Endothelial cell of umbilical vein (primary cell): Measurements from ENCODE around the gene SLC25A43. TPM values are rescaled to one million over a fixed set of nuclear protein-coding genes. Genes with fewer than 3 reads are reported as not detected.

Experiments
- BruUV-seq: library from RNA; stranded (reverse); fragments of 400-500 nt; replicated peaks from 2 replicates; lab custom pipeline; 2021; lab: Mats Ljungman, UMichigan
- CTCF ChIA-PET: fragments of 300-600, 350-600 bp; sonication (Branson Sonifier 250); formaldehyde crosslinking; loops from one replicate; lab custom pipeline; 2021; ENCODE audit warnings: antibody characterized with exemption, inconsistent platforms; lab: Charles Lee
- POLR2A ChIA-PET: fragments of 300-600, 350-600 bp; sonication (Branson Sonifier 250); formaldehyde crosslinking; loops from one replicate; lab custom pipeline; 2021; ENCODE audit warnings: antibody characterized with exemption, inconsistent platforms; lab: Charles Lee
- DNase-seq: peaks from one replicate; pipeline ENCODE4 v3.0.0-alpha.2; 2011; ENCODE audit warnings: low read depth, low spot score
- FAIRE-seq: peaks from 2 replicates; lab custom pipeline; 2011; peaks lifted over from hg19 to GRCh38; lab: Jason Lieb, UNC
- H2AFZ ChIP-seq: 2 replicates; pipeline ENCODE4 v1.6.0; 2012; ENCODE audit warnings: low read depth, low read length, control low read depth, inconsistent platforms
- H3K27ac ChIP-seq: 2 replicates; pipeline ENCODE4 v1.5.1; 2011; ENCODE audit warnings: low read depth, mild to moderate bottlenecking, control low read depth, low read length, moderate library complexity; ENCODE audit not compliant: insufficient read depth
- H3K27me3 ChIP-seq, 2 experiments: 2 replicates each; pipeline versions ENCODE4 v1.6.0 to v1.6.1; 2011; ENCODE audit warnings: low read length in 2 of 2, mixed read lengths in 1 of 2; ENCODE audit not compliant: control insufficient read depth in 2 of 2, insufficient read depth in 2 of 2
- H3K36me3 ChIP-seq, 2 experiments: 2 replicates in 1 of 2; 3 replicates in 1 of 2; pipeline ENCODE4 v1.5.1; 2011; ENCODE audit warnings: low read length in 2 of 2, mild to moderate bottlenecking in 1 of 2, moderate library complexity in 1 of 2; ENCODE audit not compliant: control insufficient read depth in 2 of 2, insufficient read depth in 2 of 2; ENCODE audit errors: extremely low read depth in 1 of 2
- H3K4me1 ChIP-seq: 3 replicates; pipeline ENCODE4 v1.5.1; 2011; ENCODE audit warnings: mild to moderate bottlenecking, low read length; ENCODE audit not compliant: control insufficient read depth, insufficient read depth; ENCODE audit errors: extremely low read depth
- H3K4me2 ChIP-seq: 2 replicates; pipeline ENCODE4 v1.6.1; 2011; ENCODE audit warnings: low read length, control low read depth, mixed read lengths; ENCODE audit not compliant: insufficient read depth
- H3K4me3 ChIP-seq, 3 experiments: fragments of 200-600 bp in 1 of 3; sonication (generic), shearing (Covaris generic) in 1 of 3; replicated peaks in 1 of 3; 2 replicates each; pipeline ENCODE4 v1.5.1; 2011 to 2016; ENCODE audit warnings: control low read depth in 3 of 3, low read length in 3 of 3, mild to moderate bottlenecking in 2 of 3, inconsistent platforms in 1 of 3, low read depth in 1 of 3, moderate library complexity in 1 of 3; ENCODE audit not compliant: insufficient read depth in 1 of 3
- H3K79me2 ChIP-seq: 2 replicates; pipeline ENCODE4 v1.6.0; 2012; ENCODE audit warnings: low read length, inconsistent platforms; ENCODE audit not compliant: control insufficient read depth, insufficient read depth
- H3K9ac ChIP-seq: replicated peaks from 2 replicates; pipeline ENCODE3; 2011; ENCODE audit warnings: low read length, control low read depth; ENCODE audit not compliant: insufficient read depth; ENCODE audit errors: extremely low read depth
- H3K9me1 ChIP-seq: replicated peaks from 3 replicates; pipeline ENCODE4 v1.6.0; 2011; ENCODE audit warnings: mild to moderate bottlenecking, low read length; ENCODE audit not compliant: control insufficient read depth, insufficient read depth; ENCODE audit errors: extremely low read depth
- H3K9me3 ChIP-seq: replicated peaks from 2 replicates; pipeline ENCODE4 v1.5.1; 2012; ENCODE audit warnings: low read length, inconsistent platforms; ENCODE audit not compliant: control insufficient read depth, insufficient read depth
- H4K20me1 ChIP-seq: replicated peaks from 2 replicates; pipeline ENCODE3; 2011; ENCODE audit warnings: mild to moderate bottlenecking, low read length; ENCODE audit not compliant: control insufficient read depth, insufficient read depth; ENCODE audit errors: extremely low read depth
- FOS ChIP-seq: IDR thresholded peaks from 2 replicates; pipeline ENCODE4 v1.6.1; 2011; ENCODE audit warnings: mild to moderate bottlenecking, low read length, moderate library complexity, borderline replicate concordance; ENCODE audit not compliant: insufficient read depth
- GATA2 ChIP-seq: IDR thresholded peaks from 2 replicates; pipeline ENCODE4 v1.7.0; 2011; ENCODE audit warnings: low read depth, mild to moderate bottlenecking, moderate library complexity, mixed read lengths, low read length; ENCODE audit not compliant: insufficient read length, insufficient read depth
- POLR2AphosphoS5 ChIP-seq: IDR thresholded peaks from 2 replicates; pipeline ENCODE4 v1.6.1; 2012; ENCODE audit warnings: low read depth, mild to moderate bottlenecking, control low read depth, low read length, moderate library complexity; ENCODE audit not compliant: insufficient read depth
- dilution Hi-C: fragments of 300-500 bp; cut with MboI; formaldehyde crosslinking; loops from one replicate; pipeline ENCODE4 v1.15.0; 2019; ENCODE audit warnings: low sequenced_read_pairs; ENCODE audit not compliant: extremely low pct_ligation_motif_present
- intact Hi-C: fragments of 100-400 bp; cut with micrococcal nuclease; formaldehyde crosslinking; loops from one replicate; pipeline ENCODE4 v1.10.0; 2022
- polyA plus RNA-seq, 4 experiments: library from polyadenylated mRNA; depleted of rRNA in 3 of 4; stranded (reverse) in 3 of 4; unstranded in 1 of 4; fragments of >200 nt; gene quantifications; 2 replicates each; pipeline versions ENCODE4 v1.2.1 to v1.2.3, GENCODE V29; 2011 to 2012; ENCODE audit warnings: missing spikeins in 1 of 4
- small RNA-seq: library from RNA; depleted of rRNA; stranded (forward); fragments of <200 nt; gene quantifications from one replicate; pipeline ENCODE3, GENCODE V24; 2012; ENCODE audit warnings: low replicate concordance, low read depth; ENCODE audit not compliant: insufficient read depth, insufficient read length
- total RNA-seq: library from RNA; stranded (reverse); gene quantifications from 2 replicates; pipeline ENCODE4 v1.2.3, GENCODE V29; 2021

Gene SLC25A43
- total and polyA plus RNA-seq, 2 donors (not counting 3 experiments of a cell fraction or from before 2014, with no cell fraction given), result 7.2 to 11.5 TPM

GRCh38 chrX:119502727-119503483 is 103.8 kb downstream of the SLC25A43 start:
- no peaks in the 10 kb centered on the region for H3K27me3 ChIP-seq
- CTCF ChIA-PET, result interaction anchor here (1.0 to 2.0 kb wide), 6 partner anchors 9 to 288 kb away, joined by 3 to 16 read pairs (median 4); partner anchors contain the start of gene RPL39
- H3K79me2 ChIP-seq, result no peaks in the 10 kb centered on the region
- no peaks in the 10 kb centered on the region for H3K9me1 ChIP-seq
- POLR2A ChIA-PET, result no interaction called here
- H3K9ac ChIP-seq, result no peak overlapping the region
- H3K27ac ChIP-seq, result peak overlapping the region; percentile 54
- H3K4me1 ChIP-seq, result peaks cover 14% of the 10 kb centered on the region
- DNase-seq (peak; percentile 1), FAIRE-seq (peak; percentile 38)
- intact Hi-C loops, result no loop called here
- dilution Hi-C loops, result no loop called here
- no peaks in the 10 kb centered on the region for H3K9me3 ChIP-seq
- no peak overlapping the region for H3K4me3 ChIP-seq
- peak overlapping the region; percentile 63 for H2AFZ ChIP-seq
- TF ChIP-seq FOS, result no peak
- no peaks in the 10 kb centered on the region for H3K36me3 ChIP-seq
- no TSS peak for BruUV-seq
- no peaks in the 10 kb centered on the region for H4K20me1 ChIP-seq
- no peak overlapping the region for H3K4me2 ChIP-seq

GRCh38 chrX:119503484-119503861 is 104.3 kb downstream of the SLC25A43 start:
- Histone ChIP-seq H4K20me1 (no peaks in the 10 kb centered on the region), H2AFZ (peak overlapping the region; percentile 18), H3K9ac (no peak overlapping the region), H3K4me1 (peaks cover 14% of the 10 kb centered on the region), H3K27me3 (no peaks in the 10 kb centered on the region), H3K9me1 (no peaks in the 10 kb centered on the region), H3K79me2 (no peaks in the 10 kb centered on the region), H3K27ac (peak overlapping the region; percentile 54), H3K9me3 (no peaks in the 10 kb centered on the region), H3K4me2 (no peak overlapping the region), H3K4me3 (no peak overlapping the region), H3K36me3 (no peaks in the 10 kb centered on the region)
- ChIA-PET POLR2A (interaction anchor here (0.8 kb wide), 1 partner anchor 288 kb away, joined by 3 read pairs; the partner anchor contains the start of gene RPL39), CTCF (interaction anchor here (1.0 to 2.0 kb wide), 7 partner anchors 9 to 288 kb away, joined by 3 to 16 read pairs (median 4); partner anchors contain the start of gene RPL39)
- peak; percentile 86 for FAIRE-seq
- dilution Hi-C loops (no loop called here), intact Hi-C loops (no loop called here)
- TF ChIP-seq GATA2 (no peak), FOS (peak; percentile 30), POLR2AphosphoS5 (peak; percentile 53)
- BruUV-seq, result no TSS peak
- DNase-seq, result peak; percentile 59

Small RNAs within 50 kb of the gene (small RNA-seq; reads per million reads assigned to genes)
- 11.8 reads per million, percentile 66 among the genes with 10 or more reads in this experiment for gene RNU1-67P
- not detected for gene RNY3P16

Other genes starting within 250 kb of the SLC25A43 start
- 59.2 and 61.8 TPM in 2 replicates for gene PGRMC1, start 163.1 kb upstream of the SLC25A43 start, total RNA-seq
- 37.4 and 43.7 TPM in 2 replicates for gene PGRMC1, start 163.1 kb upstream of the SLC25A43 start, polyA plus RNA-seq
- gene SLC25A5, start 69.1 kb downstream of the SLC25A43 start, total RNA-seq, result 379 and 387 TPM in 2 replicates
- 562 and 651 TPM in 2 replicates for gene SLC25A5, start 69.1 kb downstream of the SLC25A43 start, polyA plus RNA-seq
- 21.0 and 23.1 TPM in 2 replicates for gene STEEP1, start 166.1 kb downstream of the SLC25A43 start, total RNA-seq
- gene STEEP1, start 166.1 kb downstream of the SLC25A43 start, polyA plus RNA-seq, result 8.6 and 12.1 TPM in 2 replicates
- gene UBE2A, start 175.2 kb downstream of the SLC25A43 start, total RNA-seq, result 66.1 and 66.9 TPM in 2 replicates
- gene UBE2A, start 175.2 kb downstream of the SLC25A43 start, polyA plus RNA-seq, result 32.9 and 40.7 TPM in 2 replicates
- 10.8 and 12.0 TPM in 2 replicates for gene NKRF, start 207.1 kb downstream of the SLC25A43 start, total RNA-seq
- gene NKRF, start 207.1 kb downstream of the SLC25A43 start, polyA plus RNA-seq, result 2.7 and 2.8 TPM in 2 replicates